Keratinocyte (primary cell): ENCODE data around the gene PCSK6. TPM values are rescaled to one million over a fixed set of nuclear protein-coding genes. Genes with fewer than 3 reads are reported as not detected.

Experiments
- DNase-seq: peaks from one replicate; pipeline ENCODE4 v3.0.0-alpha.2; 2011; ENCODE audit warnings: low read depth, missing footprints, low spot score
- FAIRE-seq: peaks from 2 replicates; lab custom pipeline; 2011; peaks lifted over from hg19 to GRCh38; lab: Jason Lieb, UNC
- H2AFZ ChIP-seq: 2 replicates; pipeline ENCODE4 v1.6.0; 2012; ENCODE audit warnings: low read length, control low read depth, inconsistent platforms; ENCODE audit not compliant: control insufficient read depth
- H3K27ac ChIP-seq: 2 replicates; pipeline ENCODE4 v1.5.1; 2011; ENCODE audit warnings: low read length; ENCODE audit not compliant: control insufficient read depth, insufficient read depth
- H3K27me3 ChIP-seq: 3 replicates; pipeline ENCODE4 v1.6.0; 2011; ENCODE audit warnings: low read length; ENCODE audit not compliant: control insufficient read depth, insufficient read depth; ENCODE audit errors: extremely low read depth
- H3K36me3 ChIP-seq, 2 experiments: 2 replicates in 1 of 2; 3 replicates in 1 of 2; pipeline ENCODE4 v1.5.1; 2011; ENCODE audit warnings: low read length in 2 of 2, mild to moderate bottlenecking in 1 of 2; ENCODE audit not compliant: control insufficient read depth in 2 of 2, insufficient read depth in 2 of 2; ENCODE audit errors: extremely low read depth in 1 of 2
- H3K4me1 ChIP-seq: 3 replicates; pipeline ENCODE4 v1.5.1; 2011; ENCODE audit warnings: low read length; ENCODE audit not compliant: control insufficient read depth, insufficient read depth; ENCODE audit errors: extremely low read depth
- H3K4me2 ChIP-seq: 3 replicates; pipeline ENCODE4 v1.6.0; 2011; ENCODE audit warnings: low read depth, low read length; ENCODE audit not compliant: control insufficient read depth, insufficient read depth; ENCODE audit errors: extremely low read depth
- H3K4me3 ChIP-seq, 3 experiments: fragments of 200-600 bp in 1 of 3; sonication (generic) in 1 of 3; 2 replicates in 2 of 3; 3 replicates in 1 of 3; pipeline ENCODE4 v1.5.1; 2011 to 2016; ENCODE audit warnings: low read length in 3 of 3, mild to moderate bottlenecking in 3 of 3, control low read depth in 2 of 3, inconsistent platforms in 1 of 3, low read depth in 1 of 3, mixed read lengths in 1 of 3, mixed run types in 1 of 3, moderate library complexity in 1 of 3; ENCODE audit not compliant: control insufficient read depth in 2 of 3, insufficient read depth in 2 of 3; ENCODE audit errors: extremely low read depth in 1 of 3
- H3K79me2 ChIP-seq: 2 replicates; pipeline ENCODE4 v1.6.0; 2012; ENCODE audit warnings: low read length; ENCODE audit not compliant: control insufficient read depth, insufficient read depth
- H3K9ac ChIP-seq: 3 replicates; pipeline ENCODE4 v1.6.0; 2011; ENCODE audit warnings: low read length; ENCODE audit not compliant: control insufficient read depth, insufficient read depth; ENCODE audit errors: extremely low read depth
- H3K9me1 ChIP-seq: 3 replicates; pipeline ENCODE4 v1.6.0; 2011; ENCODE audit warnings: low read length; ENCODE audit not compliant: control insufficient read depth, insufficient read depth; ENCODE audit errors: extremely low read depth
- H3K9me3 ChIP-seq: 2 replicates; pipeline ENCODE4 v1.5.1; 2012; ENCODE audit warnings: low read depth, low read length; ENCODE audit not compliant: control insufficient read depth
- H4K20me1 ChIP-seq: 3 replicates; pipeline ENCODE4 v1.6.0; 2011; ENCODE audit warnings: low read length; ENCODE audit not compliant: control insufficient read depth, insufficient read depth; ENCODE audit errors: extremely low read depth
- EZH2 ChIP-seq: IDR thresholded peaks from one replicate; pipeline ENCODE4 v1.6.1; 2012; ENCODE audit warnings: inconsistent platforms, mild to moderate bottlenecking, low read length, moderate library complexity
- dilution Hi-C: fragments of 300-500 bp; cut with MboI; formaldehyde crosslinking; loops from one replicate; pipeline ENCODE4 v1.7.0; 2020; ENCODE audit warnings: low sequenced_read_pairs; ENCODE audit not compliant: extremely low pct_ligation_motif_present
- polyA plus RNA-seq, 5 experiments: library from polyadenylated mRNA; depleted of rRNA in 3 of 5; stranded (reverse) in 3 of 5; stranded (forward) in 1 of 5; unstranded in 1 of 5; fragments of >200 nt; gene quantifications; 1 replicate in 1 of 5; 2 replicates in 3 of 5; 3 replicates in 1 of 5; pipeline versions ENCODE4 v1.2.1 to v1.2.3, GENCODE V29; 2011 to 2012; ENCODE audit warnings: missing spikeins in 2 of 5, low read depth in 1 of 5, low replicate concordance in 1 of 5
- TF ChIP-seq, protein P1 (sequence below), 3 experiments: IDR thresholded peaks in 1 of 3; conservative IDR thresholded peaks in 1 of 3; optimal IDR thresholded peaks in 1 of 3; 2 replicates in 2 of 3; 3 replicates in 1 of 3; pipeline versions ENCODE3 to v1.5.1; 2011; ENCODE audit warnings: low read length in 3 of 3, mild to moderate bottlenecking in 3 of 3, moderate library complexity in 2 of 3, control low read depth in 1 of 3, inconsistent platforms in 1 of 3; ENCODE audit not compliant: insufficient read depth in 2 of 3; ENCODE audit errors: extremely low read depth in 1 of 3

The PCSK6 gene
- polyA plus RNA-seq, 1 donor (not counting 4 experiments of a cell fraction or from before 2014, with no cell fraction given) = 3.1 TPM

GRCh38 chr15:101380146-101380545 is 109.4 kb downstream of the PCSK6 start:
- Histone ChIP-seq H3K9me3 (no peaks in the 10 kb centered on the region), H3K79me2 (no peaks in the 10 kb centered on the region), H3K9ac (no peak overlapping the region), H2AFZ (no peak overlapping the region), H3K4me2 (no peak overlapping the region), H3K4me3 (no peak overlapping the region), H3K27ac (no peak overlapping the region), H3K27me3 (no peaks in the 10 kb centered on the region), H4K20me1 (no peaks in the 10 kb centered on the region), H3K9me1 (no peaks in the 10 kb centered on the region), H3K4me1 (peaks cover 10% of the 10 kb centered on the region), H3K36me3 (no peaks in the 10 kb centered on the region)
- TF ChIP-seq, protein P1, sequence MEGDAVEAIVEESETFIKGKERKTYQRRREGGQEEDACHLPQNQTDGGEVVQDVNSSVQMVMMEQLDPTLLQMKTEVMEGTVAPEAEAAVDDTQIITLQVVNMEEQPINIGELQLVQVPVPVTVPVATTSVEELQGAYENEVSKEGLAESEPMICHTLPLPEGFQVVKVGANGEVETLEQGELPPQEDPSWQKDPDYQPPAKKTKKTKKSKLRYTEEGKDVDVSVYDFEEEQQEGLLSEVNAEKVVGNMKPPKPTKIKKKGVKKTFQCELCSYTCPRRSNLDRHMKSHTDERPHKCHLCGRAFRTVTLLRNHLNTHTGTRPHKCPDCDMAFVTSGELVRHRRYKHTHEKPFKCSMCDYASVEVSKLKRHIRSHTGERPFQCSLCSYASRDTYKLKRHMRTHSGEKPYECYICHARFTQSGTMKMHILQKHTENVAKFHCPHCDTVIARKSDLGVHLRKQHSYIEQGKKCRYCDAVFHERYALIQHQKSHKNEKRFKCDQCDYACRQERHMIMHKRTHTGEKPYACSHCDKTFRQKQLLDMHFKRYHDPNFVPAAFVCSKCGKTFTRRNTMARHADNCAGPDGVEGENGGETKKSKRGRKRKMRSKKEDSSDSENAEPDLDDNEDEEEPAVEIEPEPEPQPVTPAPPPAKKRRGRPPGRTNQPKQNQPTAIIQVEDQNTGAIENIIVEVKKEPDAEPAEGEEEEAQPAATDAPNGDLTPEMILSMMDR (optimal IDR thresholded peaks at IDR 0.05 in 1 of 3, IDR thresholded peaks at IDR 0.05 in 1 of 3, conservative IDR thresholded peaks at IDR 0.05 in 1 of 3; ENCODE audit: extremely low read depth in 1 of 3, insufficient read depth in 2 of 3, low read length in 3 of 3) = no peak
- TF ChIP-seq EZH2 = no peak
- dilution Hi-C loops = no loop called here
- FAIRE-seq (no peak), DNase-seq (no peak)

DNA sequence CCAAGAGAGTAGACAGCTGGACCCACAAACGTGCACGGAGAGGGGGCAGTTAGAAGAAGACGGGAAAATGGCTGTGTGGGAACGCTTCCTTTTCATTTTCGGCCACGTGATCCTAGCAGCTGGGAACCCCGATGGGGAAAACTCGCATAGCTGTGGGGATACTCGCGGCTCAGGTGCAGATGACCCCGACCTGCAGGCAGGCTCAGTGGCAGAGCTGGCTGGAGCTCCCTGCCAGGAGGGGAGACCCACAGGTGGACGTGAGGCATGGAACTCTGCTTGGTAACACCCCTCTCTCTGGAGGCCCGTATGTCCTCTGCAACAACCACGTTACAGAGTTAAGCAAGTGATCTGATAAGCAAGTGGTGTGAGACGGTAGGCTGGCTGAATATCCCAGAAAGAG is 109.9 kb downstream of the PCSK6 start:
- no peak overlapping the region for H3K4me3 ChIP-seq
- H3K27me3 ChIP-seq = no peaks in the 10 kb centered on the region
- H3K9me1 ChIP-seq = no peaks in the 10 kb centered on the region
- H3K79me2 ChIP-seq = no peaks in the 10 kb centered on the region
- no peak overlapping the region for H3K9ac ChIP-seq
- H3K27ac ChIP-seq = no peak overlapping the region
- DNase-seq = no peak
- H4K20me1 ChIP-seq = no peaks in the 10 kb centered on the region
- no peak overlapping the region for H2AFZ ChIP-seq
- H3K4me1 ChIP-seq = peaks cover 10% of the 10 kb centered on the region
- H3K36me3 ChIP-seq = no peaks in the 10 kb centered on the region
- TF ChIP-seq EZH2 = no peak
- TF ChIP-seq, protein P1 (optimal IDR thresholded peaks at IDR 0.05 in 1 of 3, IDR thresholded peaks at IDR 0.05 in 1 of 3, conservative IDR thresholded peaks at IDR 0.05 in 1 of 3; ENCODE audit: extremely low read depth in 1 of 3, insufficient read depth in 2 of 3, low read length in 3 of 3) = no peak
- no peak for FAIRE-seq
- no peaks in the 10 kb centered on the region for H3K9me3 ChIP-seq
- H3K4me2 ChIP-seq = no peak overlapping the region
- dilution Hi-C loops = no loop called here
